T-helper 9 cell (primary cell): Measurements from ENCODE around the gene CACNA1C.
"Not testable (repeated sequence)": the region's sequence is repeated elsewhere in the genome, so short reads cannot be mapped to it uniquely, and the experiment has no call there.

Source experiments
- DNase-seq: peaks from one replicate; pipeline ENCODE4 v3.0.0-alpha.2; 2020

Gene CACNA1C

GRCh38 chr12:2239381-2239871 is 186.6 kb downstream of the CACNA1C start:
- no peak for DNase-seq

GRCh38 chr12:2240390-2240789 is 187.6 kb downstream of the CACNA1C start:
- DNase-seq: no peak

GRCh38 chr12:2240984-2241383 is 188.2 kb downstream of the CACNA1C start:
- DNase-seq: no peak

GRCh38 chr12:2242216-2242615 is 189.4 kb downstream of the CACNA1C start:
- no peak for DNase-seq

- no peak for DNase-seq
Measured at GRCh38 chr12:2242816-2243215, 190.0 kb downstream of the CACNA1C start.

GRCh38 chr12:2243275-2243674 is 190.5 kb downstream of the CACNA1C start:
- DNase-seq: no peak

- no peak for DNase-seq
Measured at GRCh38 chr12:2244013-2244861, 191.4 kb downstream of the CACNA1C start.

- DNase-seq: no peak
Measured at GRCh38 chr12:2246358-2246757, 193.6 kb downstream of the CACNA1C start.

- no peak for DNase-seq
Measured at GRCh38 chr12:2247120-2247519, 194.3 kb downstream of the CACNA1C start.

GRCh38 chr12:2247596-2247995 is 194.8 kb downstream of the CACNA1C start:
- DNase-seq: no peak

GRCh38 chr12:2248087-2248900 is 195.5 kb downstream of the CACNA1C start:
- DNase-seq: no peak

GRCh38 chr12:2248901-2249381 is 196.2 kb downstream of the CACNA1C start:
- DNase-seq: no peak

GRCh38 chr12:2250797-2251196 is 198.0 kb downstream of the CACNA1C start:
- no peak for DNase-seq

- no peak for DNase-seq
Measured at GRCh38 chr12:2251526-2252209, 198.9 kb downstream of the CACNA1C start.

- DNase-seq: no peak
Measured at GRCh38 chr12:2255311-2255710, 202.5 kb downstream of the CACNA1C start.

GRCh38 chr12:2255731-2256130 is 202.9 kb downstream of the CACNA1C start:
- DNase-seq: not testable (repeated sequence)

- no peak for DNase-seq
Measured at GRCh38 chr12:2256453-2256852, 203.7 kb downstream of the CACNA1C start.

GRCh38 chr12:2256915-2257314 is 204.1 kb downstream of the CACNA1C start:
- no peak for DNase-seq

- DNase-seq: no peak
Measured at GRCh38 chr12:2258025-2258424, 205.2 kb downstream of the CACNA1C start.

GRCh38 chr12:2259369-2259768 is 206.6 kb downstream of the CACNA1C start:
- DNase-seq: no peak

GRCh38 chr12:2260441-2260840 is 207.7 kb downstream of the CACNA1C start:
- no peak for DNase-seq

- no peak for DNase-seq
Measured at GRCh38 chr12:2261708-2262107, 208.9 kb downstream of the CACNA1C start.

GRCh38 chr12:2262449-2262848 is 209.7 kb downstream of the CACNA1C start:
- DNase-seq: no peak
